H1 (cell line): ENCODE data around the gene BAK1. TPM values are rescaled to one million over a fixed set of nuclear protein-coding genes. Genes with fewer than 3 reads are reported as not detected.

Source experiments
- CTCF ChIA-PET: fragments of 300-600 bp; sonication (Branson Sonifier 250); formaldehyde crosslinking; loops from one replicate; lab custom pipeline; 2021; ENCODE audit not compliant: partially characterized antibody; lab: Charles Lee
- POLR2A ChIA-PET: fragments of 300-600 bp; sonication (Branson Sonifier 250); formaldehyde crosslinking; loops from one replicate; lab custom pipeline; 2021; ENCODE audit warnings: inconsistent platforms; ENCODE audit not compliant: partially characterized antibody; lab: Charles Lee
- DNase-seq, 2 experiments: peaks; one replicate each; pipeline versions ENCODE4 v3.0.0 to v3.0.0-alpha.2; 2010 to 2022; ENCODE audit warnings: low spot score in 2 of 2, low read depth in 1 of 2, mixed read lengths in 1 of 2
- FAIRE-seq: peaks from 2 replicates; lab custom pipeline; 2011; peaks lifted over from hg19 to GRCh38; lab: Jason Lieb, UNC
- H2AFZ ChIP-seq: 2 replicates; pipeline ENCODE4 v1.8.1; 2012; ENCODE audit warnings: low read length, inconsistent platforms
- H2AK5ac ChIP-seq: 2 replicates; pipeline ENCODE4 v1.6.1; 2013; ENCODE audit warnings: low read depth, low read length
- H2BK120ac ChIP-seq: replicated peaks from 2 replicates; pipeline ENCODE3; 2013; ENCODE audit warnings: low read depth, low read length, inconsistent platforms
- H2BK12ac ChIP-seq: 2 replicates; pipeline ENCODE4 v1.6.1; 2013; ENCODE audit warnings: low read depth, low read length
- H2BK15ac ChIP-seq: 2 replicates; pipeline ENCODE4 v1.6.1; 2013; ENCODE audit warnings: low read length
- H2BK20ac ChIP-seq: 2 replicates; pipeline ENCODE4 v1.6.1; 2013; ENCODE audit warnings: low read length
- H2BK5ac ChIP-seq: 2 replicates; pipeline ENCODE4 v1.6.1; 2013; ENCODE audit warnings: low read depth, low read length
- H3K14ac ChIP-seq: 2 replicates; pipeline ENCODE4 v1.6.1; 2013; ENCODE audit warnings: inconsistent platforms; ENCODE audit not compliant: insufficient read length
- H3K18ac ChIP-seq: 2 replicates; pipeline ENCODE4 v1.6.1; 2013; ENCODE audit warnings: low read length; ENCODE audit errors: extremely low read depth
- H3K23ac ChIP-seq: 2 replicates; pipeline ENCODE4 v1.6.1; 2013; ENCODE audit warnings: inconsistent platforms; ENCODE audit not compliant: insufficient read length
- H3K23me2 ChIP-seq: 2 replicates; pipeline ENCODE4 v1.6.1; 2013; ENCODE audit warnings: low read depth, low read length
- H3K27ac ChIP-seq: 2 replicates; pipeline ENCODE4 v1.6.1; 2011; ENCODE audit warnings: low read depth, low read length, inconsistent platforms
- H3K27me3 ChIP-seq, 4 experiments: replicated peaks in 1 of 4; 1 replicate in 1 of 4; 2 replicates in 3 of 4; pipeline versions ENCODE4 v1.6.1 to v1.8.1; 2011 to 2013; ENCODE audit warnings: low read length in 3 of 4, mild to moderate bottlenecking in 3 of 4, inconsistent platforms in 2 of 4, mixed read lengths in 2 of 4, moderate library complexity in 1 of 4; ENCODE audit not compliant: control insufficient read depth in 3 of 4, insufficient read depth in 3 of 4; ENCODE audit errors: extremely low read depth in 1 of 4
- H3K36me3 ChIP-seq, 4 experiments: 2 replicates each; pipeline versions ENCODE4 v1.6.1 to v1.8.1; 2011 to 2013; ENCODE audit warnings: mild to moderate bottlenecking in 4 of 4, low read length in 3 of 4, moderate library complexity in 2 of 4, control low read depth in 1 of 4, inconsistent platforms in 1 of 4; ENCODE audit not compliant: insufficient read depth in 4 of 4, control insufficient read depth in 2 of 4
- H3K4ac ChIP-seq: replicated peaks from 2 replicates; pipeline ENCODE3; 2013; ENCODE audit warnings: low read length, low read depth, mixed read lengths, inconsistent platforms; ENCODE audit not compliant: insufficient read length
- H3K4me1 ChIP-seq, 4 experiments: replicated peaks in 1 of 4; 1 replicate in 1 of 4; 2 replicates in 3 of 4; pipeline versions ENCODE4 v1.6.1 to v1.8.1; 2011 to 2013; ENCODE audit warnings: low read length in 3 of 4, inconsistent platforms in 2 of 4, mixed read lengths in 1 of 4; ENCODE audit not compliant: insufficient read depth in 4 of 4, control insufficient read depth in 3 of 4
- H3K4me2 ChIP-seq, 2 experiments: 2 replicates each; pipeline versions ENCODE4 v1.6.1 to v1.8.1; 2011 to 2013; ENCODE audit warnings: low read depth in 2 of 2, low read length in 2 of 2, control low read depth in 1 of 2, inconsistent platforms in 1 of 2, mild to moderate bottlenecking in 1 of 2; ENCODE audit not compliant: insufficient read depth in 1 of 2
- H3K4me3 ChIP-seq, 4 experiments: fragments of 200-600, 300-600 bp in 1 of 4; sonication (generic), shearing (Covaris generic), sonication (Bioruptor Twin) in 1 of 4; 2 replicates each; pipeline versions ENCODE4 v1.5.1 to v1.8.1; 2011 to 2016; ENCODE audit warnings: low read length in 4 of 4, low read depth in 3 of 4, control low read depth in 2 of 4, inconsistent platforms in 2 of 4, mild to moderate bottlenecking in 2 of 4, mixed read lengths in 1 of 4, moderate library complexity in 1 of 4; ENCODE audit not compliant: insufficient read depth in 2 of 4; ENCODE audit errors: extremely low read depth in 1 of 4
- H3K56ac ChIP-seq: replicated peaks from 2 replicates; pipeline ENCODE3; 2013; ENCODE audit warnings: low read depth, mild to moderate bottlenecking, mixed read lengths, low read length, inconsistent platforms; ENCODE audit not compliant: insufficient read length
- H3K79me1 ChIP-seq: 2 replicates; pipeline ENCODE4 v1.6.1; 2013; ENCODE audit warnings: low read depth, low read length, control low read depth
- H3K79me2 ChIP-seq, 2 experiments: 2 replicates each; pipeline versions ENCODE4 v1.6.1 to v1.8.1; 2012 to 2013; ENCODE audit warnings: low read length in 2 of 2, mild to moderate bottlenecking in 2 of 2, inconsistent platforms in 1 of 2; ENCODE audit not compliant: insufficient read depth in 2 of 2, control insufficient read depth in 1 of 2
- H3K9ac ChIP-seq, 4 experiments: replicated peaks in 1 of 4; 1 replicate in 1 of 4; 2 replicates in 3 of 4; pipeline versions ENCODE4 v1.6.1 to v1.8.1; 2011 to 2013; ENCODE audit warnings: low read depth in 3 of 4, low read length in 3 of 4, control low read depth in 2 of 4, mild to moderate bottlenecking in 2 of 4, moderate library complexity in 2 of 4, inconsistent platforms in 1 of 4; ENCODE audit errors: extremely low read depth in 1 of 4
- H3K9me3 ChIP-seq, 2 experiments: 2 replicates each; pipeline versions ENCODE4 v1.6.1 to v1.8.1; 2012 to 2013; ENCODE audit warnings: mild to moderate bottlenecking in 2 of 2, moderate library complexity in 2 of 2, control low read depth in 1 of 2, inconsistent platforms in 1 of 2, low read depth in 1 of 2, low read length in 1 of 2, mixed read lengths in 1 of 2; ENCODE audit not compliant: insufficient read depth in 2 of 2
- H4K20me1 ChIP-seq, 2 experiments: replicated peaks in 1 of 2; 2 replicates each; pipeline versions ENCODE3 to v1.8.1; 2011 to 2013; ENCODE audit warnings: inconsistent platforms in 2 of 2, low read length in 2 of 2, mild to moderate bottlenecking in 1 of 2; ENCODE audit not compliant: insufficient read depth in 2 of 2, control insufficient read depth in 1 of 2
- H4K5ac ChIP-seq: 2 replicates; pipeline ENCODE4 v1.6.1; 2013; ENCODE audit warnings: low read length, low read depth, mixed read lengths, inconsistent platforms; ENCODE audit not compliant: insufficient read length
- H4K8ac ChIP-seq: 2 replicates; pipeline ENCODE4 v1.8.0; 2013; ENCODE audit warnings: mild to moderate bottlenecking, moderate library complexity, low read length, inconsistent platforms; ENCODE audit not compliant: insufficient read depth; ENCODE audit errors: extremely low read depth
- H4K91ac ChIP-seq: replicated peaks from 2 replicates; pipeline ENCODE3; 2013; ENCODE audit warnings: low read length, mixed read lengths, inconsistent platforms; ENCODE audit not compliant: insufficient read length
- BACH1 ChIP-seq: IDR thresholded peaks from 2 replicates; pipeline ENCODE4 v1.6.1; 2012; ENCODE audit warnings: low read length, improper control_type of control experiment
- CBX5 ChIP-seq: fragments of 300-800, 300-1000 bp; sonication (generic); IDR thresholded peaks from 2 replicates; pipeline ENCODE4 v1.7.1; 2016; ENCODE audit warnings: antibody characterized with exemption, low read length, low read depth
- CHD2 ChIP-seq: IDR thresholded peaks from 2 replicates; pipeline ENCODE4 v1.6.1; 2012; ENCODE audit warnings: low read length, improper control_type of control experiment
- E2F6 ChIP-seq: IDR thresholded peaks from 2 replicates; pipeline ENCODE4 v1.6.1; 2012; ENCODE audit warnings: inconsistent platforms
- EGR1 ChIP-seq: IDR thresholded peaks from 2 replicates; pipeline ENCODE4 v1.6.1; 2011; ENCODE audit warnings: low read depth, low read length, borderline replicate concordance
- EP300 ChIP-seq, 2 experiments: IDR thresholded peaks; 1 replicate in 1 of 2; 2 replicates in 1 of 2; pipeline ENCODE4 v1.6.1; 2011 to 2012; ENCODE audit warnings: low read depth in 2 of 2, low read length in 2 of 2, mild to moderate bottlenecking in 2 of 2, borderline replicate concordance in 1 of 2, inconsistent platforms in 1 of 2, moderate library complexity in 1 of 2
- POLR2AphosphoS5 ChIP-seq: IDR thresholded peaks from 2 replicates; pipeline ENCODE4 v1.6.1; 2011; ENCODE audit warnings: low read depth, low read length
- SIRT6 ChIP-seq: IDR thresholded peaks from one replicate; pipeline ENCODE4 v1.7.1; 2012; ENCODE audit warnings: low read length, inconsistent platforms
- SUZ12 ChIP-seq: fragments of 200-600 bp; sonication (generic); IDR thresholded peaks from 2 replicates; pipeline ENCODE4 v1.6.1; 2012; ENCODE audit warnings: mild to moderate bottlenecking, inconsistent platforms, low read length, moderate library complexity, mixed read lengths
- TCF12 ChIP-seq: IDR thresholded peaks from 2 replicates; pipeline ENCODE4 v1.6.1; 2011; ENCODE audit warnings: low read depth, mild to moderate bottlenecking, low read length
- USF2 ChIP-seq: IDR thresholded peaks from 2 replicates; pipeline ENCODE4 v1.6.1; 2011; ENCODE audit warnings: low read length, improper control_type of control experiment
- WGBS, 2 experiments: shearing (Covaris generic) in 1 of 2; methylation state at CpG; one replicate each; pipeline versions ENCODE4 v1.1.6 to v1.1.7; 2013 to 2015; ENCODE audit warnings: low lambda C conversion rate in 2 of 2, mixed read lengths in 2 of 2, inconsistent platforms in 1 of 2, low coverage in 1 of 2, missing lambda C conversion rate in 1 of 2; ENCODE audit not compliant: insufficient replicate concordance in 2 of 2, insufficient coverage in 1 of 2, insufficient read length in 1 of 2; ENCODE audit errors: extremely low coverage in 1 of 2, missing lambda C conversion rate in 1 of 2; 5-methylcytosine and 5-hydroxymethylcytosine counted together
- polyA plus RNA-seq, 7 experiments: library from polyadenylated mRNA; depleted of rRNA in 3 of 7; stranded (reverse) in 5 of 7; unstranded in 2 of 7; fragments of >200 nt in 5 of 7; fragments of 200-250 nt in 2 of 7; gene quantifications; 1 replicate in 5 of 7; 2 replicates in 1 of 7; 4 replicates in 1 of 7; pipeline versions ENCODE4 v1.2.1 to v1.2.3, GENCODE V29; 2011 to 2013; ENCODE audit warnings: missing spikeins in 2 of 7, mixed read lengths in 2 of 7
- total RNA-seq: library from RNA; stranded (reverse); fragmentation: NEBNext Ultra II Directional; extraction: Animal tissue kit (Norgen Biotek cat#: 25700); gene quantifications from 2 replicates; pipeline ENCODE4 v1.2.1, GENCODE V29; 2021
- TF ChIP-seq, protein P1 (sequence below): IDR thresholded peaks from 2 replicates; pipeline ENCODE4 v1.6.1; 2011; ENCODE audit warnings: low read depth, mild to moderate bottlenecking, low read length; ENCODE audit not compliant: insufficient read depth

Gene BAK1
- total and polyA plus RNA-seq, 2 of the 8 experiments (the other 6 are each of a cell fraction or from before 2014, with no cell fraction given) = 43.3 to 43.4 TPM

GRCh38 chr6:33546766-33547165 lies 33.3 kb downstream of the BAK1 start:
- H3K79me2 ChIP-seq = no peaks in the 10 kb centered on the region
- H4K5ac ChIP-seq = no peak overlapping the region
- no peak overlapping the region for H3K18ac ChIP-seq
- H4K91ac ChIP-seq = no peak overlapping the region
- H3K9me3 ChIP-seq = no peaks in the 10 kb centered on the region
- H3K36me3 ChIP-seq = no peaks in the 10 kb centered on the region
- FAIRE-seq = no peak
- H3K79me1 ChIP-seq = no peaks in the 10 kb centered on the region
- no peak overlapping the region for H2AFZ ChIP-seq
- no peaks in the 10 kb centered on the region for H3K27me3 ChIP-seq
- no peak overlapping the region for H2BK120ac ChIP-seq
- no peak overlapping the region for H3K9ac ChIP-seq
- H3K23me2 ChIP-seq = no peaks in the 10 kb centered on the region
- no peak overlapping the region for H3K56ac ChIP-seq
- H2BK15ac ChIP-seq = no peak overlapping the region
- H2BK12ac ChIP-seq = no peak overlapping the region
- H2AK5ac ChIP-seq = no peak overlapping the region
- ChIA-PET POLR2A (interaction anchor here (1.3 kb wide), 1 partner anchor 270 kb away, joined by 3 read pairs; the partner anchor contains the start of gene B3GALT4), CTCF (interaction anchor here (1.0 to 1.3 kb wide), 3 partner anchors 9 to 35 kb away, joined by 3 to 4 read pairs (median 4); no protein-coding TSS in a partner anchor)
- no peak overlapping the region for H3K4ac ChIP-seq
- H2BK5ac ChIP-seq = no peak overlapping the region
- H4K8ac ChIP-seq = no peak overlapping the region
- H3K27ac ChIP-seq = no peak overlapping the region
- 86% methylated on average over 5 of the region's 5 CpGs; no CpG with 5 or more reads in 1 of the 2 experiments for WGBS, 2 experiments
- H3K23ac ChIP-seq = no peak overlapping the region
- no peaks in the 10 kb centered on the region; a peak in 2 of 7 replicates for H3K4me1 ChIP-seq
- no peaks in the 10 kb centered on the region for H4K20me1 ChIP-seq
- no peak overlapping the region for H3K4me2 ChIP-seq
- DNase-seq = no peak
- H3K4me3 ChIP-seq = no peak overlapping the region
- no peak overlapping the region for H3K14ac ChIP-seq
- no peak overlapping the region for H2BK20ac ChIP-seq
- TF ChIP-seq EP300 (IDR thresholded peaks at IDR 0.05; ENCODE audit: borderline replicate concordance in 1 of 2, low read depth in 2 of 2, low read length in 2 of 2) = no peak
- TF ChIP-seq POLR2AphosphoS5 = no peak
- no peak for TF ChIP-seq EGR1
- TF ChIP-seq SIRT6 = no peak
- TF ChIP-seq SUZ12 = no peak
- no peak for TF ChIP-seq CBX5
- TF ChIP-seq CHD2 = no peak
- no peak for TF ChIP-seq BACH1
- no peak for TF ChIP-seq USF2
- TF ChIP-seq, protein P1, sequence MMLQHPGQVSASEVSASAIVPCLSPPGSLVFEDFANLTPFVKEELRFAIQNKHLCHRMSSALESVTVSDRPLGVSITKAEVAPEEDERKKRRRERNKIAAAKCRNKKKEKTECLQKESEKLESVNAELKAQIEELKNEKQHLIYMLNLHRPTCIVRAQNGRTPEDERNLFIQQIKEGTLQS = no peak
- no peak for TF ChIP-seq E2F6
- TF ChIP-seq TCF12 = no peak
